HG03175 (cell line): ENCODE results near the gene PMEPA1.

Experiments
- ATAC-seq: cut with Tn5 transposase; IDR thresholded peaks from one replicate; pipeline ENCODE4 v1.9.1; 2021; ENCODE audit warnings: mild to moderate bottlenecking, moderate library complexity; ENCODE audit not compliant: unreplicated experiment

PMEPA1 gene

GRCh38 chr20:57627339-57627738 lies 82.5 kb downstream of the PMEPA1 start:
- ATAC-seq = no peak

GRCh38 chr20:57625978-57626377 lies 83.8 kb downstream of the PMEPA1 start:
- no peak for ATAC-seq

GRCh38 chr20:57625181-57625958 lies 84.4 kb downstream of the PMEPA1 start:
- ATAC-seq = no peak

- ATAC-seq = no peak
These were observed 85.7 kb downstream of the PMEPA1 start for GRCh38 chr20:57624124-57624523.

GRCh38 chr20:57622579-57623381 lies 87.0 kb downstream of the PMEPA1 start:
- no peak for ATAC-seq

GRCh38 chr20:57622201-57622570 lies 87.6 kb downstream of the PMEPA1 start:
- no peak for ATAC-seq

GRCh38 chr20:57621421-57622200 lies 88.2 kb downstream of the PMEPA1 start:
- ATAC-seq = no peak

GRCh38 chr20:57620999-57621398 lies 88.8 kb downstream of the PMEPA1 start:
- ATAC-seq = no peak

- ATAC-seq = peak; percentile 48
These were observed 89.4 kb downstream of the PMEPA1 start, which contains the start of gene ZBP1 for GRCh38 chr20:57620274-57620990. Gene ZBP1 (minus strand): TSS chr20:57620426. CDS start chr20:57620295, 131 bp downstream.

GRCh38 chr20:57619051-57619831 lies 90.6 kb downstream of the PMEPA1 start:
- ATAC-seq = peak; percentile 65

- ATAC-seq = no peak
These were observed 91.1 kb downstream of the PMEPA1 start for GRCh38 chr20:57618764-57619050.

- ATAC-seq = no peak
These were observed 91.6 kb downstream of the PMEPA1 start for GRCh38 chr20:57618091-57618763.

GRCh38 chr20:57617079-57617795 lies 92.6 kb downstream of the PMEPA1 start:
- ATAC-seq = no peak

GRCh38 chr20:57616143-57616951 lies 93.5 kb downstream of the PMEPA1 start:
- no peak for ATAC-seq

- ATAC-seq = no peak
These were observed 94.4 kb downstream of the PMEPA1 start for GRCh38 chr20:57615445-57615811.

GRCh38 chr20:57614490-57615444 lies 95.0 kb downstream of the PMEPA1 start:
- ATAC-seq = no peak

GRCh38 chr20:57613481-57613921 lies 96.3 kb downstream of the PMEPA1 start:
- no peak for ATAC-seq
